ENCODE data around the gene CCDC88B.

DNA sequence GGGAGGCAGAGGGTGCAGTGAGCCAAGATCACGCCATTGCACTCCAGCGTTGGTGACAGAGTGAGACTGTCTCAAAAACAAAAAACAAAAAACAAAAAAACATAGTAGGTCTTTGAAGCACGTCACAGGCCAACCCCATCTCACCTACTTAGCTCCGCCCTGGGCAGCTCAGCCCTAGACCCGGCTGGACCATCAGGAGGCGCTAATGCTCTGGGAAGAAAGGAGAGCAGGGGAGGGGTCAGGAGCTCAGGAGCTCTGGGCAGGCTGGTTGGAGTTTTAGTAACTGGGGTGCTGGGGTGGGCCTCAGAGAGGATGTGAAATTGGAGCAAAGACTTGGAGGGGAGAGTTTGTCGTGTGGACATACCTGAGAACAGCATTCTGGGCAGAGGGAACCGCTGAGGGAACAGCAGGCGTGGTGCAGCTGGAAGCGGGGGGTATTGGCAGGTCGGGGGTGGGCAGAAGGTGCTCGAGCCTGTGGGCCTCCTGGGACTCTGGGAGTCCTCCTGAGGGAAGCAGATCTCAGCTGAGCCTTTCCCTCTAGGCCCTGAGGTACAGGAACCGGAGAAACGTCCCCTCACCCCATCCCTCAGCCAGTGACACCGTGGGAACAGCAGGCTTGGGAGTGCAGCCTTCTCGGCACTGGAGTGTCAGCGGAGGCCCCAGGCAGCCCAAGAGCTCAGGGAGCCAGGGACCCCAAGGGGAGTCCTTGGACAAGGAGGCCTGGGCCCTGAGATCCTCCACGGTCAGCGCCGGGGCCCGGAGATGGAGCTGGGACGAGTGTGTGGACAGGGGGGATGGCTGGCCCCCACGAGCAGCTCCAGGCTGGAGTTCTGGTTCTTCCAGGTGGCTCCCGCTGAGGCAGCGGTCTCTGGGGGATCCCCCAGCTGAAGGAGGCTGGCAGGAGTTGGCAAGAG is 16.8 kb downstream of the CCDC88B start:
- no peak for TF ChIP-seq EZH2 (IDR thresholded peaks at IDR 0.05; ENCODE audit: low read length, missing control alignments)
- TF ChIP-seq, protein P1, sequence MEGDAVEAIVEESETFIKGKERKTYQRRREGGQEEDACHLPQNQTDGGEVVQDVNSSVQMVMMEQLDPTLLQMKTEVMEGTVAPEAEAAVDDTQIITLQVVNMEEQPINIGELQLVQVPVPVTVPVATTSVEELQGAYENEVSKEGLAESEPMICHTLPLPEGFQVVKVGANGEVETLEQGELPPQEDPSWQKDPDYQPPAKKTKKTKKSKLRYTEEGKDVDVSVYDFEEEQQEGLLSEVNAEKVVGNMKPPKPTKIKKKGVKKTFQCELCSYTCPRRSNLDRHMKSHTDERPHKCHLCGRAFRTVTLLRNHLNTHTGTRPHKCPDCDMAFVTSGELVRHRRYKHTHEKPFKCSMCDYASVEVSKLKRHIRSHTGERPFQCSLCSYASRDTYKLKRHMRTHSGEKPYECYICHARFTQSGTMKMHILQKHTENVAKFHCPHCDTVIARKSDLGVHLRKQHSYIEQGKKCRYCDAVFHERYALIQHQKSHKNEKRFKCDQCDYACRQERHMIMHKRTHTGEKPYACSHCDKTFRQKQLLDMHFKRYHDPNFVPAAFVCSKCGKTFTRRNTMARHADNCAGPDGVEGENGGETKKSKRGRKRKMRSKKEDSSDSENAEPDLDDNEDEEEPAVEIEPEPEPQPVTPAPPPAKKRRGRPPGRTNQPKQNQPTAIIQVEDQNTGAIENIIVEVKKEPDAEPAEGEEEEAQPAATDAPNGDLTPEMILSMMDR (conservative IDR thresholded peaks at IDR 0.05 in 1 of 2, IDR thresholded peaks at IDR 0.05 in 1 of 2; ENCODE audit: low read depth in 1 of 2, low read length in 2 of 2), result peak; percentile 24 to 47

Data from fibroblast of lung (primary cell).